Mammary epithelial cell (primary cell): ENCODE measurements around the gene RGS16.

Experiments
- EZH2 ChIP-seq: IDR thresholded peaks from 2 replicates; pipeline ENCODE4 v1.6.1; 2012; ENCODE audit warnings: low read length, inconsistent platforms, borderline replicate concordance
- TF ChIP-seq, protein P1 (sequence below), 2 donors: IDR thresholded peaks in 1 of 2; conservative IDR thresholded peaks in 1 of 2; 2 replicates each; pipeline ENCODE4 v1.5.1; 2011 to 2012; ENCODE audit warnings: inconsistent platforms in 2 of 2, low read length in 2 of 2, mild to moderate bottlenecking in 2 of 2, control low read depth in 1 of 2, low read depth in 1 of 2; ENCODE audit not compliant: insufficient read depth in 1 of 2; ENCODE audit errors: extremely low read depth in 1 of 2

DNA sequence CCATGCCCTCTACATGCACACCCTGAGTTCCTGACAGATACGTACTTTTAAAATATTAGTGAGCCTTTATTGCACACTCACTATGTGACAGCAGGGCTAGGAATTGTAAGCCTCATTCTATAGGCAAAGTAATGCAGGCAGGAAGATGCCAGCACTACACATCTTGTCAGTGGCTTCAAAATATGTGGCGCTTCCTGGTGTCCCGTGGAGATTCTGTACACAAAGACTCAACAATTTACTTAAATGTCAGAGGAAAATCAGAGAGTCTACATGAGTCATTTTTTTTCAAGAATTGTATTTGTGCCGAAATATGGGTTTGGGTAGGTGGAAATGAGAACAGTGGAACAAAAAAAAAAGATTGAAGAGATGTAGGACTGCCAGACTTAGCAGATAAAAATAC is 42.7 kb downstream of the RGS16 start:
- TF ChIP-seq, protein P1, sequence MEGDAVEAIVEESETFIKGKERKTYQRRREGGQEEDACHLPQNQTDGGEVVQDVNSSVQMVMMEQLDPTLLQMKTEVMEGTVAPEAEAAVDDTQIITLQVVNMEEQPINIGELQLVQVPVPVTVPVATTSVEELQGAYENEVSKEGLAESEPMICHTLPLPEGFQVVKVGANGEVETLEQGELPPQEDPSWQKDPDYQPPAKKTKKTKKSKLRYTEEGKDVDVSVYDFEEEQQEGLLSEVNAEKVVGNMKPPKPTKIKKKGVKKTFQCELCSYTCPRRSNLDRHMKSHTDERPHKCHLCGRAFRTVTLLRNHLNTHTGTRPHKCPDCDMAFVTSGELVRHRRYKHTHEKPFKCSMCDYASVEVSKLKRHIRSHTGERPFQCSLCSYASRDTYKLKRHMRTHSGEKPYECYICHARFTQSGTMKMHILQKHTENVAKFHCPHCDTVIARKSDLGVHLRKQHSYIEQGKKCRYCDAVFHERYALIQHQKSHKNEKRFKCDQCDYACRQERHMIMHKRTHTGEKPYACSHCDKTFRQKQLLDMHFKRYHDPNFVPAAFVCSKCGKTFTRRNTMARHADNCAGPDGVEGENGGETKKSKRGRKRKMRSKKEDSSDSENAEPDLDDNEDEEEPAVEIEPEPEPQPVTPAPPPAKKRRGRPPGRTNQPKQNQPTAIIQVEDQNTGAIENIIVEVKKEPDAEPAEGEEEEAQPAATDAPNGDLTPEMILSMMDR (conservative IDR thresholded peaks at IDR 0.05 in 1 of 2, IDR thresholded peaks at IDR 0.05 in 1 of 2; ENCODE audit: extremely low read depth in 1 of 2, insufficient read depth in 1 of 2, low read depth in 1 of 2, low read length in 2 of 2): no peak
- no peak for TF ChIP-seq EZH2
